OCI-LY7 (cell line): ENCODE data around the gene ENTPD1. TPM values are rescaled to one million over a fixed set of nuclear protein-coding genes. Genes with fewer than 3 reads are reported as not detected.
"Not testable (repeated sequence)": the region's sequence is repeated elsewhere in the genome, so short reads cannot be mapped to it uniquely, and the experiment has no call there.

ENCODE experiments used
- BruUV-seq: library from RNA; stranded (reverse); fragments of 400-500 nt; replicated peaks from 2 replicates; lab custom pipeline; 2021; lab: Mats Ljungman, UMichigan
- CTCF ChIA-PET: fragments of 300-600 bp; sonication (Branson Sonifier 250); formaldehyde crosslinking; loops from one replicate; lab custom pipeline; 2022; ENCODE audit warnings: antibody characterized with exemption; ENCODE audit not compliant: unreplicated experiment; lab: Charles Lee
- POLR2A ChIA-PET: fragments of 300-600 bp; sonication (Branson Sonifier 250); formaldehyde crosslinking; loops from one replicate; lab custom pipeline; 2022; ENCODE audit warnings: antibody characterized with exemption; lab: Charles Lee
- DNase-seq: peaks from one replicate; pipeline ENCODE4 v3.0.0-alpha.2; 2015; ENCODE audit warnings: low spot score
- H2AFZ ChIP-seq: fragments of 200-600 bp; sonication (generic), shearing (Covaris generic); 2 replicates; pipeline ENCODE4 v1.6.1; 2014; ENCODE audit warnings: mild to moderate bottlenecking, antibody characterized with exemption, low read length, moderate library complexity
- H3K27ac ChIP-seq: fragments of 200-600 bp; sonication (generic); 2 replicates; pipeline ENCODE4 v1.5.1; 2014; ENCODE audit warnings: mixed run types, low read depth, mild to moderate bottlenecking, moderate library complexity, low read length, inconsistent platforms; ENCODE audit not compliant: poor library complexity, severe bottlenecking
- H3K36me3 ChIP-seq: fragments of 200-600 bp; sonication (generic); 2 replicates; pipeline ENCODE4 v1.6.1; 2014; ENCODE audit warnings: mild to moderate bottlenecking, antibody characterized with exemption, low read length, moderate library complexity, mixed read lengths; ENCODE audit not compliant: insufficient read depth
- H3K4me1 ChIP-seq: fragments of 200-600 bp; sonication (generic); 2 replicates; pipeline ENCODE4 v1.5.1; 2014; ENCODE audit warnings: mild to moderate bottlenecking, low read length; ENCODE audit not compliant: insufficient read depth, poor library complexity, severe bottlenecking
- H3K4me2 ChIP-seq: fragments of 200-600 bp; sonication (generic); 2 replicates; pipeline ENCODE4 v1.6.1; 2014; ENCODE audit warnings: mild to moderate bottlenecking, low read length
- H3K4me3 ChIP-seq: fragments of 200-600 bp; sonication (generic); 2 replicates; pipeline ENCODE4 v1.5.1; 2014; ENCODE audit warnings: mild to moderate bottlenecking, low read depth, low read length; ENCODE audit not compliant: poor library complexity, severe bottlenecking
- H3K79me2 ChIP-seq: fragments of 200-600 bp; sonication (generic); 2 replicates; pipeline ENCODE4 v1.6.1; 2016; ENCODE audit warnings: low read depth, mild to moderate bottlenecking, low read length, moderate library complexity, mixed read lengths; ENCODE audit not compliant: insufficient read depth
- H3K9me2 ChIP-seq: fragments of 200-600 bp; sonication (generic); 2 replicates; pipeline ENCODE4 v1.6.1; 2016; ENCODE audit warnings: mild to moderate bottlenecking, low read length, mixed read lengths; ENCODE audit not compliant: insufficient read depth
- H3K9me3 ChIP-seq: fragments of 200-600 bp; sonication (generic); 2 replicates; pipeline ENCODE4 v1.6.1; 2014; ENCODE audit warnings: mild to moderate bottlenecking, mixed run types, low read length, mixed read lengths
- H4K20me1 ChIP-seq: fragments of 200-600 bp; sonication (generic); 2 replicates; pipeline ENCODE4 v1.6.1; 2014; ENCODE audit warnings: mild to moderate bottlenecking, antibody characterized with exemption, low read length, moderate library complexity, mixed read lengths; ENCODE audit not compliant: insufficient read depth
- CTCF ChIP-seq: fragments of 200-600 bp; sonication (generic); conservative IDR thresholded peaks from 2 replicates; pipeline ENCODE4 v1.5.1; 2014; ENCODE audit warnings: mild to moderate bottlenecking, antibody characterized with exemption, low read length, moderate library complexity, mixed read lengths
- EZH2phosphoT487 ChIP-seq: fragments of 200-600 bp; sonication (generic); IDR thresholded peaks from 2 replicates; pipeline ENCODE4 v1.6.1; 2018; ENCODE audit warnings: low read depth, borderline replicate concordance, mild to moderate bottlenecking, mixed run types, antibody characterized with exemption, low read length, moderate library complexity, mixed read lengths
- intact Hi-C: fragments of 100-400 bp; cut with micrococcal nuclease; formaldehyde crosslinking; loops from one replicate; pipeline ENCODE4 v1.10.0; 2022; ENCODE audit not compliant: unreplicated experiment
- total RNA-seq, 2 experiments: library from RNA; depleted of rRNA in 1 of 2; stranded (reverse); fragments of >200 nt in 1 of 2; shearing (Covaris generic) in 1 of 2; gene quantifications; 2 replicates each; pipeline ENCODE4 v1.2.3, GENCODE V29; 2014 to 2022

ENTPD1 gene
- total RNA-seq, 2 experiments from 2014 or later: 5.1 to 6.7 TPM

- no peak overlapping the region for H3K4me3 ChIP-seq
- H3K9me2 ChIP-seq: no peaks in the 10 kb centered on the region
- ChIA-PET POLR2A (interaction anchor here (0.7 to 1.7 kb wide), 5 partner anchors 9 to 430 kb away, joined by 3 to 4 read pairs (median 4); no protein-coding TSS in a partner anchor), CTCF (no interaction called here)
- no peaks in the 10 kb centered on the region for H4K20me1 ChIP-seq
- no peak overlapping the region for H3K4me2 ChIP-seq
- H3K27ac ChIP-seq: no peak overlapping the region
- no peak for DNase-seq
- no TSS peak for BruUV-seq
- no peaks in the 10 kb centered on the region for H3K4me1 ChIP-seq
- H2AFZ ChIP-seq: no peak overlapping the region
- H3K9me3 ChIP-seq: no peaks in the 10 kb centered on the region
- intact Hi-C loops: no loop called here
- TF ChIP-seq CTCF (no peak), EZH2phosphoT487 (no peak)
- H3K36me3 ChIP-seq: no peaks in the 10 kb centered on the region
- no peaks in the 10 kb centered on the region for H3K79me2 ChIP-seq
Observed at GRCh38 chr10:95716866-95717265, 39.1 kb upstream of the ENTPD1 start.

GRCh38 chr10:95720745-95721144 lies 35.2 kb upstream of the ENTPD1 start:
- H2AFZ ChIP-seq, CTCF ChIA-PET, intact Hi-C loops, POLR2A ChIA-PET, H3K9me2 ChIP-seq, H4K20me1 ChIP-seq, BruUV-seq, H3K27ac ChIP-seq, H3K79me2 ChIP-seq, H3K36me3 ChIP-seq, H3K4me1 ChIP-seq, H3K4me3 ChIP-seq, H3K9me3 ChIP-seq, DNase-seq, H3K4me2 ChIP-seq: not testable (repeated sequence)

GRCh38 chr10:95722496-95722895 lies 33.5 kb upstream of the ENTPD1 start:
- H3K79me2 ChIP-seq, BruUV-seq, H3K4me3 ChIP-seq, DNase-seq, CTCF ChIA-PET, H3K9me3 ChIP-seq, H3K36me3 ChIP-seq, POLR2A ChIA-PET, H3K9me2 ChIP-seq, H4K20me1 ChIP-seq, H2AFZ ChIP-seq, H3K4me2 ChIP-seq, H3K27ac ChIP-seq, intact Hi-C loops, H3K4me1 ChIP-seq: not testable (repeated sequence)

GRCh38 chr10:95728526-95728925 lies 27.4 kb upstream of the ENTPD1 start:
- TF ChIP-seq CTCF: no peak
- TF ChIP-seq EZH2phosphoT487: no peak
- Histone ChIP-seq H4K20me1 (no peaks in the 10 kb centered on the region), H3K79me2 (no peaks in the 10 kb centered on the region), H3K27ac (no peak overlapping the region), H3K9me3 (peaks cover 24% of the 10 kb centered on the region; the same call in 1 of the 2 replicates), H3K36me3 (no peaks in the 10 kb centered on the region), H2AFZ (no peak overlapping the region), H3K4me2 (no peak overlapping the region), H3K4me3 (no peak overlapping the region), H3K9me2 (no peaks in the 10 kb centered on the region), H3K4me1 (peaks cover 12% of the 10 kb centered on the region)
- DNase-seq: no peak
- CTCF ChIA-PET: no interaction called here
- no TSS peak for BruUV-seq
- POLR2A ChIA-PET: interaction anchor here (0.7 to 1.0 kb wide), 2 partner anchors 11 to 12 kb away, joined by 3 read pairs; no protein-coding TSS in a partner anchor
- intact Hi-C loops: no loop called here
